HUES64 (cell line): ENCODE measurements around the gene SLC38A10.

Experiments used
- H3K27ac ChIP-seq: 2 replicates; pipeline ENCODE4 v1.7.0; 2013; ENCODE audit warnings: low read depth, low read length, inconsistent platforms
- H3K27me3 ChIP-seq: 2 replicates; pipeline ENCODE4 v1.6.1; 2013; ENCODE audit warnings: mild to moderate bottlenecking, low read length; ENCODE audit not compliant: insufficient read depth
- H3K36me3 ChIP-seq: 2 replicates; pipeline ENCODE4 v1.6.1; 2013; ENCODE audit warnings: mild to moderate bottlenecking, low read length; ENCODE audit not compliant: insufficient read depth
- H3K4me1 ChIP-seq: 2 replicates; pipeline ENCODE4 v1.6.1; 2013; ENCODE audit warnings: mild to moderate bottlenecking, low read length, moderate library complexity; ENCODE audit not compliant: insufficient read depth
- H3K4me3 ChIP-seq: 2 replicates; pipeline ENCODE4 v1.5.1; 2013; ENCODE audit warnings: mild to moderate bottlenecking, low read length, moderate library complexity
- H3K9ac ChIP-seq: 2 replicates; pipeline ENCODE4 v1.6.1; 2013; ENCODE audit warnings: mild to moderate bottlenecking, low read depth, low read length
- H3K9me3 ChIP-seq: 2 replicates; pipeline ENCODE4 v1.6.1; 2013; ENCODE audit warnings: low read depth, low read length; ENCODE audit not compliant: insufficient read depth
- WGBS: fragments of 150-250, 120-280 bp; methylation state at CpG from one replicate; pipeline ENCODE4 v1.1.7; 2013; ENCODE audit warnings: missing lambda C conversion rate; 5-methylcytosine and 5-hydroxymethylcytosine counted together

Gene SLC38A10

DNA sequence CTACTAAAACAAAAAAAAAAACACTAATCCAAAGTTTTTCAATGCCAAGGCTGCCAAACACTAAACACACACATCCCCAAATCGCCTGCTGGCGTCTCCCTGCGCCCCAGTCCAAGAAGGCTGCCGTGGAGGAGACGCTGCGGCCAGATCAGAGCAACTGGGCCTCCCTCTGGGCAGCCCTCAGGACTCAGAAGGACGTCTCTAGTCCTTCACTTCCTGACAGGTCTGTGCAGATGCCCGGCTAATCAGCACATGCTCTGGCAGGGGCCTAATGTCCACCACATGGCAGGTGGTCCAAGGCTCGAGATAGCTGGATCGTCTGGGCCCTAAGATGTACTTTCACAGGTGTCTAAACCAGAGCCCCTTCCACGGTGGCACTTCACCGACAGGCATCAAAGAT lies 2.7 kb downstream of the SLC38A10 start:
- Histone ChIP-seq H3K4me3 (no peak overlapping the region), H3K36me3 (peaks cover 10% of the 10 kb centered on the region), H3K9me3 (no peaks in the 10 kb centered on the region), H3K27ac (no peak overlapping the region), H3K9ac (no peak overlapping the region), H3K4me1 (no peaks in the 10 kb centered on the region; the same call in 1 of the 2 replicates), H3K27me3 (no peaks in the 10 kb centered on the region)
- WGBS, result 88% methylated on average over 12 of the region's 12 CpGs

DNA sequence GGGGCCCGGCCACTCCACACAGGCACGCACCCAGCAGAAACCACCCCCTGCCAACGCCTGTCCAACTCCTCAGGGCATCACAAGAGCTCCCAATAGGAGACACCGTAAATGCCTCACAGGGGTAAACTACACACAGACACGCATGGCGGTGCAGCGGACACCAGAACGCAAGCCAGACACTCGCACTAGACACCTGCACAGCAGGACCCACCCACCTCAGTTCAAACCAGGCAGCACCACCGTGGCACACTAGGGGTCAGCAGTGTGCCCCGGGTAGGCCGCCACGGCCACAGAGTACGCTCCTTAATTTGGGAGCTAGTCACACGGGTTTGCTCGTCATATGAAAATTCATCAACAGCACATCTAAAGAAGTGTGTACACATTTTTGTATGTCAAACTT lies 3.4 kb downstream of the SLC38A10 start:
- H3K27ac ChIP-seq, result no peak overlapping the region
- peaks cover 10% of the 10 kb centered on the region for H3K36me3 ChIP-seq
- no peak overlapping the region for H3K9ac ChIP-seq
- H3K27me3 ChIP-seq, result no peaks in the 10 kb centered on the region
- WGBS, result 69% methylated on average over 15 of the region's 16 CpGs
- no peaks in the 10 kb centered on the region for H3K9me3 ChIP-seq
- no peak overlapping the region for H3K4me3 ChIP-seq
- no peaks in the 10 kb centered on the region; the same call in 1 of the 2 replicates for H3K4me1 ChIP-seq

DNA sequence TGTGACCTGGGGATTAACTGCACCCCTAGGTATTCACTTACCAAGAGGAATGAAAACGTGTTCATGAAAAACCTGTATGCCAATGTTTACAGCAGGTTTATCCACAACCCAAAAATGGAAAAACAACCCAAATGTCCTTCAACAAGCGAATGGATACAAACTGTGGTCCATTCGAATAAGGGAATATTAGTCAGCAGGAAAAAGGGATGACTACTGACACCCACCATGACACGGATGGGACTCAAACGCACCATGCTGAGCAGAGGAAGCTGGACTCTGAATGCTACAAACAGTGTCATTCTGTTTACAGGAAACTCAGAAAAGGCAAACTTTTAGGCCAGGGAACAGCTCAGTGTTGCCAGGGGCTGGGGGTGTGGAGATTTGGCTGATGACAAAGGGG lies 4.9 kb downstream of the SLC38A10 start:
- no peaks in the 10 kb centered on the region for H3K9me3 ChIP-seq
- no peaks in the 10 kb centered on the region for H3K27me3 ChIP-seq
- H3K4me3 ChIP-seq, result no peak overlapping the region
- WGBS, result 97% methylated on average over 5 of the region's 5 CpGs
- no peak overlapping the region for H3K27ac ChIP-seq
- no peak overlapping the region for H3K9ac ChIP-seq
- H3K36me3 ChIP-seq, result peaks cover 10% of the 10 kb centered on the region
- H3K4me1 ChIP-seq, result peaks cover 6% of the 10 kb centered on the region; the same call in 1 of the 2 replicates

DNA sequence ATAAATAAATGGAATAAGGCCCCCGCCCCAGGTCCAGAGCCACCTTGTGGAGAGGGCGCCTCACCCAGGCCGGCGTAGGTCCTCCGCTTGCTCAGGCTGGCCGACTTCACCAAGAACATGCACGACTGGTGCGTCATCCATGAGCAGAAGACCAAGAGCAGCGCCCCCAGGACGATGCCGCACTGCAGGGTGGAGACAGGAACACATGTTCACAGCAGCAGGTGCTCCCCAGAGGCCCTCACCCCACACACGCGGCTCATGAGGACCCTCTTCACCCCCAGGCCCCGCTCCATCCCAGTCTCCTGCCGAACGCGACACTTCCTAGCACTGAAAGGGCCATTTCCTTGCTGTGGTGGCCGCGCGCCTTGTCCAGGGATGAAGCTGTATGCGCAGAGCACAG lies 5.5 kb downstream of the SLC38A10 start:
- WGBS, result 95% methylated on average over 21 of the region's 21 CpGs
- Histone ChIP-seq H3K27ac (no peak overlapping the region), H3K9me3 (no peaks in the 10 kb centered on the region), H3K36me3 (peaks cover 10% of the 10 kb centered on the region), H3K9ac (no peak overlapping the region), H3K27me3 (no peaks in the 10 kb centered on the region), H3K4me1 (peaks cover 7% of the 10 kb centered on the region; the same call in 1 of the 2 replicates), H3K4me3 (no peak overlapping the region)

DNA sequence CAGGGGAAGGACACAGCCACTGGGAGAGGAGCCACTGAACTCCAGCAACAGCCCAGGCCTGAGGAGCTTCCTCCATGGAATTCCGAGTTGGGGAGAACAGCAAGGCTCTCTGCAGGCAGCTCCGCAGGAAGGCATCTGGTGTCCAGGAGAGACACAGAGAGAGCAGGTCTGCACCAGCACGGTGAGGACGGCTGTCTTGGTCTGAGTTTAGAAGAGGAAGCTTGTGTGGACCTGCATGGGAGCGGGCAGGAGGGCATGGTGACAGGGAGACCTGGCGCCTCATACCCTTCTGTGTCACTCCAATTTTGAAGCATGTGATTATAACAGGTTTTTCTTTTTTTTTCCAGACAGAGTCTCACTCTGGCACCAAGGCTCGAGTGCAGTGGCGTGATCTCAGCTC lies 6.4 kb downstream of the SLC38A10 start:
- 91% methylated on average over 8 of the region's 8 CpGs for WGBS
- Histone ChIP-seq H3K4me1 (peaks cover 7% of the 10 kb centered on the region; the same call in 1 of the 2 replicates), H3K4me3 (no peak overlapping the region), H3K9me3 (no peaks in the 10 kb centered on the region), H3K36me3 (peaks cover 10% of the 10 kb centered on the region), H3K27ac (no peak overlapping the region), H3K9ac (no peak overlapping the region), H3K27me3 (no peaks in the 10 kb centered on the region)

DNA sequence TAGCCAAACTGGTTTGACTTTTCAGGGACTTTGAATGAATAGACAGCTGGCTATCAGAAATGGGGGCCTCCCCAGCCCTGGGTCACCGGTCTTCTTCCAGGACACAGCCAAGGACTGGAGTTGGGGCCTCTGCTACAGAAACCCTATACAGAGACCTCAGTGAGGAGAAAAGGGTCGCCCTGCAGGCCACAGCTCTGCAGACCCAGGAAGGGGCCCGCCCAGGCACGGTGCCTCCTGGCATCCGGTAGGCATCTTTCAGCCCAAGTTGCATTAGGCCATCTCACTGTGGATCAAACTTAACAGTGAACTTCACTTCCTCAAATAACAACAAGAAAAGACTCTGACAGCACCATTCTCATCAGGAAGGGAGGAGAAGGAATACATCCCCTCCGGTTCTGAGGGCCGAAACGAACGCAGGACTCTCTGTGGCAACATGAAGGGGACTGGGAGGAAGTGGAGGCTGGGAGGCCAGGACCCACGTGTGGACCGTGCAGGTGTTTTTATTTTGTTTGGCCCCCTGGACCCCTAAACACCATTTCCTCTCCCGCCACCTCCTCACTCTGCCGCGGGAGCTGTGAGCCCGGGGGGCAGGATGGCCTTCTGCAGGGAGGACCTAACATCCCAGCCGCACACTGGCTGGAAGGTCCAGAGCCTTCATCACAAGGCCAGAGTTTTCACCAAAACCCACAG lies 7.2 kb downstream of the SLC38A10 start:
- H3K27me3 ChIP-seq, result no peaks in the 10 kb centered on the region
- 94% methylated on average over 16 of the region's 16 CpGs for WGBS
- peaks cover 10% of the 10 kb centered on the region for H3K36me3 ChIP-seq
- H3K4me1 ChIP-seq, result peaks cover 7% of the 10 kb centered on the region; the same call in 1 of the 2 replicates
- H3K9ac ChIP-seq, result no peak overlapping the region
- H3K4me3 ChIP-seq, result no peak overlapping the region
- no peaks in the 10 kb centered on the region for H3K9me3 ChIP-seq
- no peak overlapping the region for H3K27ac ChIP-seq

DNA sequence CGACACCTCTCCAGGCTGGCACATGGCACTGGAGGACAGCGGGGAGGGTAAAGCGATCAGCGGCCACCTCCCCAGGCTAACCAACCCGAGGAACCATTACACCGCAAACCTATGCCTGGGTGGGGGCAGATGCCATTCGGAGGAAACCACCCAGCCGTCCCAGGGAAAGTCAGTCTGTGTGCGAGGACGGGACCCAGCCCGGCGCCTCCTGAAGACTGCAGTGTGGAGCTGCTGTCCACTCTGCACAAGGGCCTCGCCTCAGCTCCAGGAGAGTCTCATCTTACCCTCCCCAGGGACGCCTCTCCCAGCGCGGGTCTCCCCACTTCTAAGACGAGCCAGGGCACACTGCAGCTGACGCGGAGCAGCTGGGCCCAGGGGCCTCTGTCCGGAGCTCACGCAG lies 8.0 kb downstream of the SLC38A10 start:
- H3K9me3 ChIP-seq, result no peaks in the 10 kb centered on the region
- no peak overlapping the region for H3K4me3 ChIP-seq
- H3K27ac ChIP-seq, result no peak overlapping the region
- 93% methylated on average over 21 of the region's 21 CpGs for WGBS
- H3K36me3 ChIP-seq, result peaks cover 10% of the 10 kb centered on the region
- H3K9ac ChIP-seq, result no peak overlapping the region
- peaks cover 7% of the 10 kb centered on the region; the same call in 1 of the 2 replicates for H3K4me1 ChIP-seq
- H3K27me3 ChIP-seq, result no peaks in the 10 kb centered on the region

DNA sequence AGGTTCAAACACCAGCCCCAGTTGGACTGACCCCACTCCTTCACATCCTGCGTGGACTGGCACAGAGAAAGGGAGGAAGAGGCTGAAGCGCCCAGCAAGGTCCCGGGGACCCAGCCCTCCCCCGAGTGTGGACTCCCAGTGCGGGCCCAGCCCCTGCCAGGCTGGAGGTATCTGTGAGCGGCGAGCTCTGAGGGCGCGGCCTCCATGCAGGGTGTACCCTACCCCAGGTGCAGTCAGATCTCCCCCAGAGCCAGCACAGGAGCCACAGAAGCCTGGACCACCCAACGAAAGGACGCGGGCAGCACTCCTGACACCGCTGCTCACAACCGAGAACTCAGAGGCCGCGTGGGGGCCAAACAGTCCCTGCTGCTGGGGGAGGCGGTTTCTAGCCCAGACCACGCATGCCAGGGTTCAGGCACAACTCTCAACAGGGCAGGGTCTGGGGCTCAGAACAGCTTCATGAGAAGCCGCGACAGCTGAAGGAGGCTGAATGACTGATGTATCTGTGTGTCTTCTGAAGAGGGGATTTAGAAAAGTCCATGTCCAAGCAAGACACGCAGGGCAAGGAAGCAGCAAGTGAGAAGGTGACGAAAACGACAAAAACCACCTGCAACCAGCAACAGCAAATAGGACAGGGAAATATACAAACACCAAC lies 8.5 kb downstream of the SLC38A10 start:
- H3K36me3 ChIP-seq, result peaks cover 10% of the 10 kb centered on the region
- no peak overlapping the region for H3K9ac ChIP-seq

DNA sequence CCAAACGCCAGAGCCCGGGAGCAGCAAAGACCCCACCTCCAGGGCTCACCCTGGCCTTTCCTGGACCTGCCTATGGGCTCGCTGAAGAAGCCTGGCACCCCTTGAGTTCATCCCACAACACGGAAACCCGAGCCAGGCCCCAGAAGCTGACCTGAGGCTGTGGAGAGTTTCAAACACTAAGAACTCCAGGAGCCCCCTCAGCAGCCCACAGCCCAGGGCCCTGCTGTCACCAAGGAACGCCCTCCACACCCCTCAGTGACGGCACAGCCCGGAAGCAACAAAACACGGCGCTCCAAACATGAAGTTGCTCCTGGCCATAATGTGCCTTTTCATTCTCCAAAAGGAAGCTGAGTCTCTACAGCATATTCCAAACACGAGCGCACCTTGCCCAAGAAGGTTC lies 9.2 kb downstream of the SLC38A10 start:
- H3K9ac ChIP-seq, result no peak overlapping the region
- H3K9me3 ChIP-seq, result no peaks in the 10 kb centered on the region
- no peak overlapping the region for H3K4me3 ChIP-seq
- peaks cover 10% of the 10 kb centered on the region for H3K36me3 ChIP-seq
- no peaks in the 10 kb centered on the region for H3K27me3 ChIP-seq
- peaks cover 7% of the 10 kb centered on the region; the same call in 1 of the 2 replicates for H3K4me1 ChIP-seq
- 90% methylated on average over 12 of the region's 12 CpGs for WGBS
- H3K27ac ChIP-seq, result no peak overlapping the region

More for the DNA sequence above, 8.5 kb downstream of the SLC38A10 start:
- Histone ChIP-seq H3K4me1 (peaks cover 7% of the 10 kb centered on the region; the same call in 1 of the 2 replicates), H3K9me3 (no peaks in the 10 kb centered on the region), H3K27ac (no peak overlapping the region), H3K27me3 (no peaks in the 10 kb centered on the region), H3K4me3 (no peak overlapping the region)
- 92% methylated on average over 23 of the region's 23 CpGs for WGBS

DNA sequence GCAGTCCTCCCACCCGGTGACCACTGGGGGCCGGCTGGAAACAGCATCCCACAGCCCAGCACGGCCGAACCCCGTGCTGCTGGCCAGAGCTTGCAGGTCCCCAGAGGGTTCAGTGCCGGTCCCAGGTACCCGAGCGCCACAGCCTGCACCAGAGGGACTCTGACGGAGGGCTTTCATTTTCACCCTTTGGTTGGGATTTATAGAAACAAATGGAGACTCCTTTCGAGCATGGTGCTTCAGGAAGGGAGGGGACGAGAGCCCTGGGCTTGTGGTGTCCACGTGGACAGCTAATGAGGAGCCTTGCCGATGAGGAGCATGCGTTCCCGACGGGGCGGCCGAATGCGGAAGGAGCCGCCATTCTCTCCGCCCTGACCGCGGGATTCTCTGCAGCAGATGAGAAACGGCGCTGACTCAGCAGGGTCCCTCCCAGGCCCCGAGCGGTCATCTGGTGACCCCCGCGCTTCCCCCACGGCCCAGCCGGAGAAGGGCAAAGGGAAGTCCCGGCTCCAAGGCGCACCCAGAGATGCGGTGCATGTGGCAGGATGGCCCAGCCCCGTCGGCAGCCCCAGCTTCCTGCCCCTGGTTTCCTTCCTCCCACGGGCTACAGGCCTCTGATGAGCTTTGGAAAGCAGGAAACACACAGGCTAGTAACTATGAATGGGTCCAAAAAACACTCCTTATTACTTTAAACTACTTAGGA lies 9.8 kb downstream of the SLC38A10 start:
- H3K9me3 ChIP-seq, result no peaks in the 10 kb centered on the region
- WGBS, result 80% methylated on average over 37 of the region's 37 CpGs
- H3K4me3 ChIP-seq, result no peak overlapping the region
- H3K4me1 ChIP-seq, result peaks cover 7% of the 10 kb centered on the region; the same call in 1 of the 2 replicates
- H3K9ac ChIP-seq, result no peak overlapping the region
- peaks cover 10% of the 10 kb centered on the region for H3K36me3 ChIP-seq
- H3K27me3 ChIP-seq, result no peaks in the 10 kb centered on the region
- H3K27ac ChIP-seq, result no peak overlapping the region; the same call in 1 of the 2 replicates

DNA sequence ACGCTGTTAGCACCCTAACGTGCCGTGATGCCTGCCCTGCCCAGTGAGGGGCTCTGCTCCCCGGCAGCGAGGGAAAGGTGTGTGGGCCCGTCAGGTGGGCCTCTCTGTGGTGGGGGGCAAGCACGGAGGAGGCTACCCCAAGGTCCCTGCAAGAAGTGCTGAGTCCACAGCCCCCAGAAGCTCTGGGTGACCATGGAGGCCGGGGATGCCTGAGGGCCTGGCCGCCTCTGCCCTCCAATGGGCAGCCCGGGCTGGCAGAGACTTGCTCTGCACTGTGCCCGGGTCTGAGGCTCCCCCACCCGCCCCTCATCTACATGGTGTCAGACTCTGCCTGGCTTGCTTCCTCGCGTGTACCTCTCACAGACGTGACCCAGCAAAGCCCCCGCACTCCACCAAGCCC lies 12.2 kb downstream of the SLC38A10 start:
- Histone ChIP-seq H3K4me1 (peaks cover 7% of the 10 kb centered on the region; the same call in 1 of the 2 replicates), H3K36me3 (peaks cover 12% of the 10 kb centered on the region), H3K9ac (no peak overlapping the region), H3K27me3 (no peaks in the 10 kb centered on the region), H3K4me3 (no peak overlapping the region), H3K9me3 (no peaks in the 10 kb centered on the region), H3K27ac (no peak overlapping the region)
- 95% methylated on average over 16 of the region's 16 CpGs for WGBS
